Esophagus muscularis mucosa (tissue), 4 donors: ENCODE results near the gene SP9. TPM values are rescaled to one million over a fixed set of nuclear protein-coding genes. Genes with fewer than 3 reads are reported as not detected.
"Not testable (repeated sequence)": the region's sequence is repeated elsewhere in the genome, so short reads cannot be mapped to it uniquely, and the experiment has no call there.

Experiments
- DNase-seq: peaks from one replicate; pipeline ENCODE4 v3.0.0-alpha.2; 2017; ENCODE audit errors: extremely low spot score
- H3K27ac ChIP-seq, 4 donors: fragments of 200-600 bp; sonication (generic); replicated peaks in 1 of 4; 1 replicate in 3 of 4; 2 replicates in 1 of 4; pipeline ENCODE4 v1.5.1; 2016 to 2019; ENCODE audit warnings: mild to moderate bottlenecking in 1 of 4
- H3K27me3 ChIP-seq, 4 donors: fragments of 200-600 bp; sonication (generic); one replicate each; pipeline versions ENCODE4 v1.5.1 to v1.6.0; 2016 to 2019
- H3K36me3 ChIP-seq, 4 donors: fragments of 200-600 bp; sonication (generic); one replicate each; pipeline ENCODE4 v1.5.1; 2016 to 2019
- H3K4me1 ChIP-seq, 4 donors: fragments of 200-600 bp; sonication (generic); one replicate each; pipeline ENCODE4 v1.5.1; 2016 to 2019
- H3K4me3 ChIP-seq, 4 donors: fragments of 200-600 bp; sonication (generic); 1 replicate in 2 of 4; 2 replicates in 2 of 4; pipeline ENCODE4 v1.5.1; 2016 to 2019; ENCODE audit warnings: mild to moderate bottlenecking in 4 of 4, moderate library complexity in 1 of 4
- H3K9me3 ChIP-seq, 4 donors: fragments of 200-600 bp; sonication (generic); 1 replicate in 3 of 4; 2 replicates in 1 of 4; pipeline ENCODE4 v1.5.1; 2016 to 2019
- EP300 ChIP-seq: sonication (generic); formaldehyde crosslinking; IDR thresholded peaks from one replicate; pipeline ENCODE4 v1.6.1; 2017; ENCODE audit warnings: antibody characterized with exemption
- POLR2A ChIP-seq: fragments of 450-650 bp; IDR thresholded peaks from one replicate; pipeline ENCODE4 v1.6.1; 2017; ENCODE audit warnings: antibody characterized with exemption, moderate library complexity, mild to moderate bottlenecking, low read depth
- POLR2AphosphoS5 ChIP-seq, 2 donors: sonication (generic); formaldehyde crosslinking; IDR thresholded peaks; one replicate each; pipeline ENCODE4 v1.6.1; 2017; ENCODE audit warnings: antibody characterized with exemption in 2 of 2
- WGBS: methylation state at CpG from one replicate; pipeline ENCODE4 v1.1.5; 2018; 5-methylcytosine and 5-hydroxymethylcytosine counted together
- intact Hi-C: fragments of 100-400 bp; cut with DNase I; formaldehyde crosslinking; loops from one replicate; pipeline ENCODE4 v1.15.1; 2023
- total RNA-seq, 4 donors: library from RNA; depleted of rRNA; stranded (reverse); fragments of >200 nt; gene quantifications; one replicate each; pipeline versions ENCODE4 v1.1.0 to v1.2.1, GENCODE V29; 2016
- TF ChIP-seq, protein P1 (sequence below), 3 experiments: fragments of 200-600 bp in 2 of 3; fragments of 450-650 bp in 1 of 3; sonication (generic) in 2 of 3; IDR thresholded peaks; one replicate each; pipeline ENCODE4 v1.5.1; 2017 to 2019; ENCODE audit warnings: antibody characterized with exemption in 3 of 3, mild to moderate bottlenecking in 2 of 3, moderate library complexity in 1 of 3

Gene SP9
- total RNA-seq, 4 donors from 2014 or later: not detected

DNA sequence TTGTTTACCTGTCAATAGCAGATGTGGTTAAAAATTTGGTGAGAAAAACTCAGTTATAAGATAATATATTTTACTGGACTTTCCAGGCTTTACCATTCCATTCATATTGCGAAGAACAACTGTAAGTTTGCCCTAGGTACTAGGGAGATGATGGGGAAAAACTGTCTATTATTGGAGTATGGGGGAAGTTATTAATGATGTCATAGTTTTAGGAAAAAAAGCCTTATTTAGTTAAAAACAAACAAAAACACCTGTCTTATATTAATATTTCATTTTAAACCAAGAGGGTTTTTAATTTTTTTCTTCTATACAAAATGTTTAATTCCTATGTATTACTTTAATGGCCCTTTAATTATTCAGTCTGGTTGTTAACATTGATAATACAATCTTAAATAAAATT lies 18.2 kb downstream of the SP9 start:
- intact Hi-C loops: no loop called here
- DNase-seq: no peak
- Histone ChIP-seq H3K9me3 (no peaks in the 10 kb centered on the region), H3K36me3 (peaks cover 12 to 41% (median 21%) of the 10 kb centered on the region in 4 donors), H3K27me3 (no peaks in the 10 kb centered on the region), H3K27ac (no peak overlapping the region), H3K4me3 (no peak overlapping the region), H3K4me1 (peaks cover 0 to 5% (median 2%) of the 10 kb centered on the region in 4 donors)
- TF ChIP-seq, protein P1, sequence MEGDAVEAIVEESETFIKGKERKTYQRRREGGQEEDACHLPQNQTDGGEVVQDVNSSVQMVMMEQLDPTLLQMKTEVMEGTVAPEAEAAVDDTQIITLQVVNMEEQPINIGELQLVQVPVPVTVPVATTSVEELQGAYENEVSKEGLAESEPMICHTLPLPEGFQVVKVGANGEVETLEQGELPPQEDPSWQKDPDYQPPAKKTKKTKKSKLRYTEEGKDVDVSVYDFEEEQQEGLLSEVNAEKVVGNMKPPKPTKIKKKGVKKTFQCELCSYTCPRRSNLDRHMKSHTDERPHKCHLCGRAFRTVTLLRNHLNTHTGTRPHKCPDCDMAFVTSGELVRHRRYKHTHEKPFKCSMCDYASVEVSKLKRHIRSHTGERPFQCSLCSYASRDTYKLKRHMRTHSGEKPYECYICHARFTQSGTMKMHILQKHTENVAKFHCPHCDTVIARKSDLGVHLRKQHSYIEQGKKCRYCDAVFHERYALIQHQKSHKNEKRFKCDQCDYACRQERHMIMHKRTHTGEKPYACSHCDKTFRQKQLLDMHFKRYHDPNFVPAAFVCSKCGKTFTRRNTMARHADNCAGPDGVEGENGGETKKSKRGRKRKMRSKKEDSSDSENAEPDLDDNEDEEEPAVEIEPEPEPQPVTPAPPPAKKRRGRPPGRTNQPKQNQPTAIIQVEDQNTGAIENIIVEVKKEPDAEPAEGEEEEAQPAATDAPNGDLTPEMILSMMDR (IDR thresholded peaks at IDR 0.05): no peak
- TF ChIP-seq EP300 (no peak), POLR2AphosphoS5 (IDR thresholded peaks at IDR 0.05) (no peak), POLR2A (no peak)
- WGBS: 100% methylated on average over 1 of the region's 1 CpG

DNA sequence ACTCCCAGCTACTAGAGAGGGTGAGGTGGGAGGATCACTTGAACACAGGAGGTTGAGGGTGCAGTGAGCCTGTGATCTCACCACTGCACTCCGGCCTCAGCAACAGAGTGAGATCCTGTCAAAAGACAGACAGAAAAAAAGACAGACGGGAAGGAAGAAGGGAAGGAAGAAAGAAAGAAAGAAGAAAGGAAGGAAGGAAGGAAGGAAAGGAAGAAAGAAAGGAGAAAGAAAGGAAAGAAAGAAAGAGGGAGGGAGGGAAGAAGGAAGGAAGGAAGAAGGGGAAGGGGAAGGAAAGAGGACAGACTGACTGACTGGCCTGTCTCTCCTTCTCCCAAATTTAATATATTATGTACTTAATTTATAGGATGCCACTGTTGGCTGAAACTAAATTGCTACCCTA lies 21.6 kb downstream of the SP9 start:
- intact Hi-C loops: no loop called here
- WGBS: 89% methylated on average over 2 of the region's 2 CpGs
- peaks cover 0 to 33% (median 16%) of the 10 kb centered on the region in 4 donors for H3K36me3 ChIP-seq
- no peak overlapping the region for H3K4me3 ChIP-seq
- TF ChIP-seq POLR2A (no peak), EP300 (no peak), POLR2AphosphoS5 (IDR thresholded peaks at IDR 0.05) (no peak)
- TF ChIP-seq, protein P1 (IDR thresholded peaks at IDR 0.05): no peak
- no peaks in the 10 kb centered on the region for H3K27me3 ChIP-seq
- no peak overlapping the region for H3K27ac ChIP-seq
- no peak for DNase-seq
- H3K9me3 ChIP-seq: no peaks in the 10 kb centered on the region
- H3K4me1 ChIP-seq: peaks cover 0 to 8% (median 2%) of the 10 kb centered on the region in 4 donors

DNA sequence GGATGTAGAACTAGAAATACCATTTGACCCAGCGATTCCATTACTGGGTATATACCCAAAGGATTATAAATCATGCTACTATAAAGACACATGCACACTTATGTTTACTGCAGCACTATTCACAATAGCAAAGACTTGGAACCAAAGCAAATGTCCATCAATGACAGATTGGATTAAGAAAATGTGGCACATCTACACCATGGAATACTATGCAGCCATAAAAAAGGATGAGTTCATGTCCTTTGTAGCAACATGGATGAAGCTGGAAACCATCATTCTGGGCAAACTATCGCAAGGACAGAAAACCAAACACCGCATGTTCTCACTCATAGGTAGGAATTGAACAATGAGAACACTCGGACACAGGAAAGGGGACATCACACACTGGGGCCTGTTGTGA lies 24.9 kb downstream of the SP9 start:
- intact Hi-C loops, H3K27ac ChIP-seq, DNase-seq, H3K4me1 ChIP-seq, H3K9me3 ChIP-seq, H3K27me3 ChIP-seq, H3K4me3 ChIP-seq: not testable (repeated sequence)
- peaks cover 0 to 46% (median 28%) of the 10 kb centered on the region in 4 donors for H3K36me3 ChIP-seq
- 100% methylated on average over 4 of the region's 4 CpGs for WGBS

DNA sequence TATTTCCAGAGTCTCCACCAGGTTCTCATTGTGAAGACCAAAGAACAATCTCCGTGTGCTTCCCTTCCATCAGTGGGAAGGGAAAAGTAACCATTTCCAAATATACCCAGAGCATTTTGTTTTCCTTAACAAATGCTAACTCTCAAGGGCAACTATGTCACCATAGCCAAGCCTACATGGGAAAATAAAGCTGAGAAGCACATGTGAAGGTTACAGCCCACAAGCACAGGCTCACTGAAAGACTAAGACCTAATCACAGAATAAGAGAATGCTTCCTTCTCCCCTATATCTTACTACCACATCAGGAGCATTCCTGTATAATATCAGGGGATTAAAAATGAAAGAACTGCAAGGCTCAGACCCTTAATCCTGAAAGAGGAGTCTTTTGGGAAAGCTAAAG lies 28.2 kb downstream of the SP9 start:
- 100% methylated on average over 1 of the region's 1 CpG for WGBS
- Histone ChIP-seq H3K9me3 (no peaks in the 10 kb centered on the region), H3K4me3 (no peak overlapping the region), H3K36me3 (peaks cover 11 to 62% (median 36%) of the 10 kb centered on the region in 4 donors), H3K27ac (no peak overlapping the region), H3K27me3 (no peaks in the 10 kb centered on the region), H3K4me1 (peaks cover 0 to 4% (median 0%) of the 10 kb centered on the region in 4 donors)
- intact Hi-C loops: no loop called here
- TF ChIP-seq, protein P1 (IDR thresholded peaks at IDR 0.05): no peak
- TF ChIP-seq POLR2AphosphoS5 (IDR thresholded peaks at IDR 0.05) (no peak), POLR2A (no peak), EP300 (no peak)
- no peak for DNase-seq

DNA sequence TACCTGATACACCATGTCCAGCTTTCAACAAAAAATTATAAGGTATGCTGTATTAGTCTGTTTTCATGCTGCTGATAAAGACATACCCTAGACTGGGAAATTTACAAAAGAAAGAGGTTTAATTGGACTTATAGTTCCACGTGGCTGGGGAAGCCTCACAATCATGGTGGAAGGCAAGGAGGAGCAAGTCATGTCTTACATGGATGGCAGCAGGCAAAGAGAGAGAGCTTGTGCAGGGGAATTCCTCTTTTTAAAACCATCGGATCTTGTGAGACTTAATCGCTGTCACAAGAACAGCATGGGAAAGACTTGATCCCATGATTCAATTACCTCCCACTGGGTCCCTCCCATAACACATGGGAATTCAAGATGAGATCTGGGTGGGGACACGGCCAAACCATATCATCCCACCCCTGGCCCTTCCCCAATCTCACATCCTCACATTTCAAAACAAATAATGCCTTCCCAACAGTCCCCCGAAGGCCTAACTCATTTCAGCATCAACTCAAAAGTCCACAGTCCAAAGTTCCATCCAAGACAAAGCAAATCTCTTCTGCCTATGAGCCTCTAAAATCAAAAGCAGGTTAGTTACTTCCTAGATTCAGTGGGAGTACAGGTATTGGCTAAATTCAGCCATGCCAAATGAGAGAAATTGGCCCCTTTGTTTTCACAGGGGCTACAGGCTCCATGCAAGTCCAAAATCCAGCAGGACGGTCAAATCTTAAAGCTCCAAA lies 28.9 kb downstream of the SP9 start:
- H3K9me3 ChIP-seq, DNase-seq, intact Hi-C loops, H3K4me1 ChIP-seq, H3K27ac ChIP-seq, H3K27me3 ChIP-seq, H3K4me3 ChIP-seq: not testable (repeated sequence)
- peaks cover 11 to 62% (median 33%) of the 10 kb centered on the region in 4 donors for H3K36me3 ChIP-seq
- 97% methylated on average over 6 of the region's 6 CpGs for WGBS

DNA sequence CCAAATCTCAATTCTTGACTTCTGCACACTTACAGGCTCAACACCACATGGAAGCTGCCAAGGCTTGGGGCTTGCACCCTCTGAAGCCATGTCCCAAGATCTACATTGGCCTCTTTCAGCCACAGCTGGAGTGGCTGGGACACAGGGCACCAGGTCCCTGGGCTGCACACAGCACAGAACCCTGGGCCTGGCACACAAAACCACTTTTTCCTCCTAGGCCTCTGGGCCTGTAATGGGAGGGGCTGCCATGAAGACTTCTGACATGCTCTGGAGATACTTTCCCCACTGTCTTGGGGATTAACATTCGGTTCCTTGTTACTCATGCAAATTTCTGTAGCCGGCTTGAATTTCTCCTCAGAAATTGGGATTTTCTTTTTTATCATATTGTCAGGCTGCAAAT lies 29.9 kb downstream of the SP9 start:
- H3K4me1 ChIP-seq: no peaks in the 10 kb centered on the region
- intact Hi-C loops: no loop called here
- WGBS: 100% methylated on average over 2 of the region's 2 CpGs
- H3K27ac ChIP-seq: no peak overlapping the region
- H3K27me3 ChIP-seq: no peaks in the 10 kb centered on the region
- no peak for TF ChIP-seq EP300
- TF ChIP-seq, protein P1 (IDR thresholded peaks at IDR 0.05): no peak
- TF ChIP-seq POLR2AphosphoS5 (IDR thresholded peaks at IDR 0.05): no peak
- TF ChIP-seq POLR2A: no peak
- H3K9me3 ChIP-seq: no peaks in the 10 kb centered on the region
- H3K4me3 ChIP-seq: no peak overlapping the region
- no peak for DNase-seq
- peaks cover 11 to 65% (median 34%) of the 10 kb centered on the region in 4 donors for H3K36me3 ChIP-seq
